NOMO-1 (cell line): ENCODE results near the gene C1QTNF3.
"Not testable (repeated sequence)": the region's sequence is repeated elsewhere in the genome, so short reads cannot be mapped to it uniquely, and the experiment has no call there.

ENCODE experiments used
- DNase-seq, 2 experiments: peaks; one replicate each; lab custom pipeline; 2025; ENCODE audit not compliant: unreplicated experiment in 2 of 2; lab: John Stamatoyannopoulos, UW

The C1QTNF3 gene, protein sequence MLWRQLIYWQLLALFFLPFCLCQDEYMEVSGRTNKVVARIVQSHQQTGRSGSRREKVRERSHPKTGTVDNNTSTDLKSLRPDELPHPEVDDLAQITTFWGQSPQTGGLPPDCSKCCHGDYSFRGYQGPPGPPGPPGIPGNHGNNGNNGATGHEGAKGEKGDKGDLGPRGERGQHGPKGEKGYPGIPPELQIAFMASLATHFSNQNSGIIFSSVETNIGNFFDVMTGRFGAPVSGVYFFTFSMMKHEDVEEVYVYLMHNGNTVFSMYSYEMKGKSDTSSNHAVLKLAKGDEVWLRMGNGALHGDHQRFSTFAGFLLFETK

DNA sequence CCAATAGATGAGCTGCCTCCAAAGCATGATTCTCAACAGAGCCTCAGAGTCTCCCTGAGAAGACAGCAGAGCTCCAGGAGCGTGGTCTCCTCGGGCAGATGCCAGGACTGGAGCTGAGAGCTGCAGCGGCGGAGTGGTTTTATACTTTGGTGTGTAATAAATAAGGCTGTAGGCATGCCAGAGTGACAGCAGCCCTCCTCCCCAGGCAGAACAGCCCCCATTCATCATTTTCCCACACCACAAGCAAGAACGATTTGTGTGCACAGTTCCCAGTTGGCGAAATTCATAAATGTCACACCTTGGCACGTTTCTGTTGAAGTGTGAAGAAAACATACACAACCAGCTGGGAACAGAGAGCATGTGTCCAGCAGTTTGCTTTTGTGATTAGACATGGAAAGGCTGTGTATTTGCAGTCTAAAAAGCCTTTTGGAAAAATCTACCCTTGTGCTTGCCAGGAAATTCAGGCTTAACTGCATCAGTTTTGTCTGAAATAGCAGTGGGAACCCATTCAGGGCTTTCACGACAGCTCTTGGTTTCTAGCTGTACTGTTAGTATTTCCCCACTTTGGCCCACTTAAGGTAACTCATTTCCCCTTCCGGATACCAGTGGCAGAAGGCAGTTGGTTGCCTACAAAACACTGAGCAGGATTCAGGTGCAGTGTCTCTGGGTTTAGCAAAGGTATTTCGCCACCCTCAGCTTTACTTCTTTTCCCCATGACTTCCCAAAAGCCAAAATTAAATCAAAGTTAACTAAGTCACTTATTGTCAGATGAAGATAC is at the start of gene C1QTNF3:
C1QTNF3 (minus strand) TSS at position 115 of the 778 bp plus-strand sequence; CDS start at position 27, 88 bp downstream.
- DNase-seq = peak; percentile 57 to 65

- DNase-seq = not testable (repeated sequence)
Observed at GRCh38 chr5:34091039-34091438, 48.0 kb upstream of the C1QTNF3 start.

DNA sequence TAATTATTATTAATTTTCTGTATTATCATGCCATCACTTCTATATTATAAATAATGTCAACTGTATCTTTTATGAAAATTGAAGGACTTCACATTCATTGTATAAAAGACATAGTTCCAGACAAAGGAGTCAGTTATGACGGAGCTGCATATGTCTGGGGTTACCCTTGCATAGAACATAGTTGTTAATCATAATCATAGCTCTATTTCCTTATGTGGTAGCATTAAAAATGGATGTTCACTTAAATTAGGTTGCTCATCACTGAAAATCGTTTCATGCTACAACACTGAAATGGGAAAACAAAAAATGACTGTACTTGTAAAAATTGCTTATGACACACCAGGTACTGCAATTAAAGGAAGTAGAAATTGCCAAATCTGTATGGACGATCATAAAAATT is 46.8 kb upstream of the C1QTNF3 start:
- DNase-seq = peak in 1 of 2 experiments; percentile 10

DNA sequence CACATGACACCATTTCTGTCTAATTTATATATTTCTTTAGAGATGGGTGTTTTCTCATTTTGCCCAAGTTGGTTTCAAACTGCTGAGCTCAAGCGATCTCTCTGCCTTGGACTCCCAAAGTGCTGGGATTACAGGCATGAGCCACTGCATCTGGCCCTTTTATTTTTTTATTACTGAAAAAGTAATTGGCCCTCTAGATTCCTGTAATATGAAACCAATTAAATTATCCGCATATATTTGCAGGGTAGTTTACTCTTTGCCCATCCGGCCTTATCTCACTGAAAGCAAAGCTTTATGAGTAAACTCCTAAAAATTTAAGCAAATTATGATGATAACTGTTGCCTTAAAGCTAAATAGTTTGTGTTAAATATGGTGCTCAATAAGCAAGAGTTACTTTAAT is 44.7 kb upstream of the C1QTNF3 start:
- not testable (repeated sequence) for DNase-seq

GRCh38 chr5:34083898-34084297 is 40.9 kb upstream of the C1QTNF3 start:
- peak in 1 of 2 experiments; percentile 49 for DNase-seq

DNA sequence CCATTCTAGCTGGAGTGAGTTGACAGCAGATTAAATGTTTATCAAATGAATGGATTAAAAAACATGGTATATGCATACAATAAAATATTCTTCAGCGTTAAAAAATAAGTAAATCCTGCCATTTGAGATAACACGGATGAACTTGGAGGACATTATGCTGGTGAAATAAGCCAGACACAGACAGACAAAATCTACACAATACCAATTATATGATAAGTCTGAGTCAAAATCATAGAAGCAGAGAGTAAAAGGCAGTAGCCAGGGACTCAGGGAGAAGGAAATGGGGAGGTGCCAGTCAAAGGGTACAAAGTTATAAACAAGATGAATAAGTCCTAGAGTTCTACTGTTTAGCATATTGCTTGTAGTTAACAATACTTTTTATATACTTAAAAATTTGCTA is 36.5 kb upstream of the C1QTNF3 start:
- not testable (repeated sequence) for DNase-seq

DNA sequence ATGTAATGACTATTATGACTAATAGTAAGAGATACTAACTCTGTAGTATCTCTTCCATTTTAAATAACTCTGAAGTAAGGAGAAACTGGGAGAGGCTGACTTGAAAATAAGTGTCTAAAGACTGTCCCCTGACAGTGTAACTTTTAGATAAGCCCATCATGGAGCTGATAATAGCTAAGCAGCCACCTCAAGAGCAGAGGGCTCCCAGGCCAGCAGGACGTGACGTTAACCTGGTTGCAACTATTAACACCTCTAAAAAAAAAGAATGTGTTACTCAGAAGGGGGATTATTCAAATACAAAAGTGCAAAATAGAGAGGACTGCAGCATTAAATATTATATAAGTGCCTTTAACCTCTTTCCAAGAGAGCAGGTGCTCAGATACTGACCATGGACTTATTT is 34.6 kb upstream of the C1QTNF3 start:
- not testable (repeated sequence) for DNase-seq

DNA sequence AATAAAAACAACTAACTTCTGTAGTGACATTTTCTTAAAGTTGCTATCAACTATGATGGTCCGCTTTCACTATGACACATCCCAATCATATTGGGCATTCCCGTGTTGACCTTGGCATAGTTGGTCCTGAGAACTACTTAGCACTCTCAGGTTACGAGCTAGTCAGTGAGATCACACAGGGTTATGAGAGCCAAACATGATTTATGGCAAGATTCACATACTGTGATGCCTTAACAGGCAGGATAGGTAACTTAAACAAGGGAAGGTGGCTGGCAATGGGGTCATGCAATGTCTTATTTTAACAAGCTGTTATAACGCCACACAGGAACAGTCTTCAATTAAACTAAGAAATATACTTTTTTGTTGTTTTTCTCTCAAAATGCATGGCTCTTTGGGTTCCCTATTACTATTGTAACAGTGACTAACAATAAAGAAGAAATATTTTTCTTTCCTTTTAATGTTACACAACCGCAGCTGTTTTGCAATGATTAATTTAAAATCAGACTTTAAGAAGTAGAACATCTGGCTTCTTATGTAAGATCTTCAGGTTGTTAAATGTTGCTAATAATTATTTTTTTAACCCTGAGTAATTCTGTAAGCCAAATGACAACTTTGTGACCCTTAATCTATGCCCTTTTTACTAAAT is 33.8 kb upstream of the C1QTNF3 start:
- DNase-seq = peak in 1 of 2 experiments; percentile 62

GRCh38 chr5:34074472-34074871 is 31.5 kb upstream of the C1QTNF3 start:
- not testable (repeated sequence) for DNase-seq

- DNase-seq = not testable (repeated sequence)
Observed at GRCh38 chr5:34074071-34074470, 31.1 kb upstream of the C1QTNF3 start.

GRCh38 chr5:34070626-34071025 is 27.6 kb upstream of the C1QTNF3 start:
- not testable (repeated sequence) for DNase-seq

DNA sequence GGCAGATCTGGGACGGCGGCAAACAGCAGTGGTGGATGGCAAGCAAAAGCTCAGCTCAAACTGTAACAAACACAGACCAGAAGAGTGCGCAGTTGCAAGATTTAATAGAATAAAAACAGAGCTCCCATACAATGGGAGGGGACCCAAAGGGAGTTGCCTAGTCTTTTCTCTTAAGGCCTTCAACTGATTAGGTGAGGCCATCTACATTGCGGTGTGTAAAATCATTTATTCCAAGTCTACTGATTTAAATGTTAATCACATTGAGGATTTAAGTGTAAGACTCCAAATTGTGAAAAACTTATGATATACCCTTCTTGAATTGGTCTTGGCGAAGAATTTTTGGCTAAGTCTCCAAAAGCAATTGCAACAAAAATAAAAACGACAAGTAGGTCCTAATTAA is 21.6 kb upstream of the C1QTNF3 start:
- DNase-seq = no peak

DNA sequence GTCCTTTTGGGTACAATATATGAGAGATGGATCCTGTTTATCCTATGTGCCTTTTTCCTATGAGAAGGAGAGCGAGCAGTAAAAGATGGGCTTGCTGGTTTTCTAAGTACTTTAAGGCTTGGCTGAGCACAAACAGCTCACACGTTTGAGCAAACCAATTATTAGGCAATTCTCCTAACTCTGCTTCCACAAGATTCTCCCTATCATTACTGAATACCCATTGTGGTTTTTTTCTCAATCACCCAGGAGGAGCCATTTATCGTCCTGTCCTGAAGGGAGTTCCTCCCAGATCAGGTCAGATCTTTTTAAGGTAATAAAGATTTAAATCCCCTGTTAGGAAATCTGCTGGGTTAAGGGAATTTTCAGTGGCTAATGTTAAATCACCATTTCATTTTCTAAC is 19.4 kb upstream of the C1QTNF3 start:
- peak in 1 of 2 experiments; percentile 14 for DNase-seq

GRCh38 chr5:34061993-34062392 is 19.0 kb upstream of the C1QTNF3 start:
- DNase-seq = no peak

- no peak for DNase-seq
Observed at GRCh38 chr5:34059977-34060376, 17.0 kb upstream of the C1QTNF3 start.

DNA sequence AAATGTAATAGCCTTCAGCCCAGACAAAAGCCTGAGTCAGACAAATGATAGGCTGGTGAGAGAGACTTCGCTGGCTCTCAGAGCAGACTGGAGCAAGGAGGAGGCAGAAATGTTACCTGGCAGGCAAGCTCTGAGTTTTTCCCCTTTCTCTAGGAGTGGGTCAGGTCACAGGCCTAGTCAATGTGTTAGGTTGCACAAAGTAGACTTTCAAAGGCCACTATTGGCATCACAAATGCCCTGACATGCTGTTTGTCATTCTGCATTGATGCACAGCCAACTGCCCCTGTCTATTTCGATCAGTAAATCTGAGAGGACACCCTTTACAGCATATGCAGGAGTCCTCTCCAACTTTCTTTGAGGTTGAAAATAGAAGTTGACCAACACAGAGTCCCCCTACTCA is 15.5 kb upstream of the C1QTNF3 start:
- DNase-seq = no peak

DNA sequence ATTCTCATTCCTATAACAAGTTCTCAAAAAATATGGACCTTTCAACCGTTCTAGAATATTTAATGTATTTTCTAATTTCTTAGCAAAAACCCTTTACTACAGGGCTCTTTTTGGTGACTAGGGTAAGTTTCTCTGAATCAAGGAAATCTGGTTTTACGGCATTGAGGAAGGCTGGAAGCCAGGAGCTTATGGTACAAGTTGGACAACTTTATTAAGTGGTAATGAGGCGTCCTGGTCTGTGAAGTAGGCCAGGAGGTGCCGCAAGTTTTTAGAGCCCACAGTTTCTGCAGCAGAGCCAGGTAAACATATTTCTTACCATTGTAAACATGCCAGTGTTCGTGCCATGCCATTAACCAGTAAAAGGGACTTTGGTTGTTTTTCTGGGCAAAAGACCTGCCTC is 14.6 kb upstream of the C1QTNF3 start:
- DNase-seq = no peak

GRCh38 chr5:34057118-34057517 is 14.1 kb upstream of the C1QTNF3 start:
- no peak for DNase-seq

GRCh38 chr5:34055667-34056066 is 12.7 kb upstream of the C1QTNF3 start:
- no peak for DNase-seq

GRCh38 chr5:34054400-34054729 is 11.4 kb upstream of the C1QTNF3 start:
- no peak for DNase-seq

GRCh38 chr5:34053571-34054399 is 10.8 kb upstream of the C1QTNF3 start:
- no peak for DNase-seq
